ENCODE measurements around the gene TRAPPC10. TPM values are rescaled to one million over a fixed set of nuclear protein-coding genes. Genes with fewer than 3 reads are reported as not detected.

Gene TRAPPC10
- total RNA-seq, 1 experiment from 2014 or later, result 30.2 TPM

DNA sequence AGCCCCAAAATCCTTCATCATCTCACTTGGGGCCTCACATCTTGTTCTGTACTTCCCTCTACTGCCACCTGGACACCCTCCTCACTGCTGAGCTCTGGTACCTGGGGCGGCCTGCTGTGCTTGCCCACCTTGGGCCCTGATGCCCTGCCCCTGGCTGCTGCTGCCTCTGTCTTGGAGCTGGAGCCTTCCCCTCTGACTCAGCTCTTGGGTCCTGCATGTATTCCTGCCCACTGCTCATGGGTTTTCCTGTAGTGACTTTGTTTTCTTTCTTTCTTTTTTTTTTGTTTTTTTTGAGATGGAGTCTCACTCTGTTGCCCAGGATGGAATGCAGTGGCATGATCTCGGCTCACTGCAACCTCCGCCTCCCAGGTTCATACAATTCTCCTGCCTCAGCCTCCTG lies 37.5 kb downstream of the TRAPPC10 start:
- H3K27ac ChIP-seq, result no peak overlapping the region
- no peak for DNase-seq (ENCODE audit: low read depth in 1 of 2, low spot score in 2 of 2)
- H3K4me3 ChIP-seq, result no peak overlapping the region
- no peaks in the 10 kb centered on the region for H3K9me3 ChIP-seq (replicated peaks)
- H3K4me1 ChIP-seq (replicated peaks), result no peaks in the 10 kb centered on the region
- H3K27me3 ChIP-seq (replicated peaks), result no peaks in the 10 kb centered on the region
- H3K36me3 ChIP-seq, result peaks cover 67% of the 10 kb centered on the region

- H3K27ac ChIP-seq, result no peak overlapping the region
- H3K9me3 ChIP-seq (replicated peaks), result no peaks in the 10 kb centered on the region
- DNase-seq (ENCODE audit: low read depth in 1 of 2, low spot score in 2 of 2), result no peak
- H3K36me3 ChIP-seq, result peaks cover 69% of the 10 kb centered on the region
- no peak overlapping the region for H3K4me3 ChIP-seq
- no peaks in the 10 kb centered on the region for H3K27me3 ChIP-seq (replicated peaks)
- H3K4me1 ChIP-seq (replicated peaks), result no peaks in the 10 kb centered on the region
These were observed 38.2 kb downstream of the TRAPPC10 start for GRCh38 chr21:44050276-44050675.

GRCh38 chr21:44051462-44051941 lies 39.4 kb downstream of the TRAPPC10 start:
- no peak overlapping the region for H3K27ac ChIP-seq
- H3K36me3 ChIP-seq, result peaks cover 76% of the 10 kb centered on the region
- no peaks in the 10 kb centered on the region for H3K4me1 ChIP-seq (replicated peaks)
- DNase-seq (ENCODE audit: low read depth in 1 of 2, low spot score in 2 of 2), result no peak
- H3K27me3 ChIP-seq (replicated peaks), result no peaks in the 10 kb centered on the region
- H3K4me3 ChIP-seq, result no peak overlapping the region
- no peaks in the 10 kb centered on the region for H3K9me3 ChIP-seq (replicated peaks)

DNA sequence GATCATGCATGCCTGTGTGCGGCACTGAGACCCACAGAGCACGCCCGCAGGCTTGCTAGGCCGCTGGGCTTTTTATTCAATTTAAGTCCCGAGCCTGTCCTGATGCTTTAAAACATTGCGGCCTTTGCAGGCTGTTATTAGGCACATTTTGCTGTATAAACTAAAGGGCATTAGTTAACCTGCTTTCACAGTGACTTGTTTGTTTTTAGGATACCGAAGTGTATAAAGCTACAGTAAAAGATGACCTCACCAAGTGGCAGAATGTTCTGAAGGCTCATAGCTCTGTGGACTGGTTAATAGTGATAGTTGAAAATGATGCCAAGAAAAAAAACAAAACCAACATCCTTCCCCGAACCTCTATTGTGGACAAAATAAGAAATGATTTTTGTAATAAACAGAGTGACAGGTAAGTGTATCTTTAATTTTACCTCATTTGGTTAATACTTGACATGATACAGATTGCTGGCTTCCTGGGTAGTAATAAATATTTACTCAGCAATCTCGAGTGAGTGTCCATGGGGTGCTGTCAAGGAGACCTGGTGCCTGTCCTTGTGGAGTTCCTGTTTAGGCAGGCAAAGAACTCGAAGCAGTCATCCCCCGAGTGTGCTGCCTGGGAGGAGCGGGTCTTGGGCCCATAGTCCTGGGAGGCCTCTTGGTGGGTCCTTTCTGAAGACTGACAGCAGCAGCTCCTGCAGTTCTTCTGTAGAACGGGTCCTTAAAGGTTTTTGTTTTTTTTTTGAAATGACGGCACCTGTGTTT lies 40.1 kb downstream of the TRAPPC10 start:
- no peaks in the 10 kb centered on the region for H3K27me3 ChIP-seq (replicated peaks)
- H3K9me3 ChIP-seq (replicated peaks), result no peaks in the 10 kb centered on the region
- no peak overlapping the region for H3K4me3 ChIP-seq
- peaks cover 76% of the 10 kb centered on the region for H3K36me3 ChIP-seq
- H3K27ac ChIP-seq, result no peak overlapping the region
- H3K4me1 ChIP-seq (replicated peaks), result no peaks in the 10 kb centered on the region
- no peak for DNase-seq (ENCODE audit: low read depth in 1 of 2, low spot score in 2 of 2)

DNA sequence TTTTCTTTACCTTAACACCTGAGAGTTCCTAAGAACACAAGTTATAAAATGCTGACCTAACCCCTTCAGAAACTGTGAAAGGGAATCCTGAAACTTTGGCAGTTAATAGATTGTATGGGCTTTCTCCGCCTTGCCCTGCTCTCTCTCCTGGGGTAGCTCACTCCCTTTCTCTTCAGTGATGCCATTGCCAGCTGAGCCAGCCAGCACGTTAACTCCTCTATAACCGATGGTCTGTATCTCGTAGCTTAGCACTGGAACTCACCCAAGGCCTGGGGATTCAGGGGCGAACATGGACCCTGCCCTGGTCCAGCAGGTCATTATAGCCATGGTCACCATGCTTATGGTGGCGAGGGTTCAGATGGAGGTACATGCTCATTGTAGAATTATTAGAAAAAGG lies 40.7 kb downstream of the TRAPPC10 start:
- H3K4me1 ChIP-seq (replicated peaks), result no peaks in the 10 kb centered on the region
- no peaks in the 10 kb centered on the region for H3K9me3 ChIP-seq (replicated peaks)
- no peak for DNase-seq (ENCODE audit: low read depth in 1 of 2, low spot score in 2 of 2)
- peaks cover 72% of the 10 kb centered on the region for H3K36me3 ChIP-seq
- no peak overlapping the region for H3K4me3 ChIP-seq
- no peaks in the 10 kb centered on the region for H3K27me3 ChIP-seq (replicated peaks)
- no peak overlapping the region for H3K27ac ChIP-seq

DNA sequence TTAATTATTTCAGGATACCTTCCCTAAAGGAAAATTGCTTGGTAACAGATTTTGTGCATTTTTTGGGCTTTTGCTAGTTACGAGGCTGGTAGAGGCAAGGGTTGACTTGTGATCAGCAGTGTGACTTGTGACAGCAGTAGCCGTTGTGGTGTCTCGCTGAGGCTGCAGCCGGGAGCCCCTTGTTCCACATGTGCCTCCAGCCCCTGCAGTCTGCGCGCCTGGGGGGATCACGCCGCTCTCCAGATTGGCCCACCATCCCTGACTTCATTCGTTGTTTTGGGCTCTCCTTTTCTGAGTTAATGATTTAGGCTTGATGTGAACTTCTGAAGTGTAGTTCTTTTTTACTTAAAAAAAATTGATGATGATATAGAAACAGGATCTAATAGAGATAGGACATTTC lies 41.5 kb downstream of the TRAPPC10 start:
- H3K4me3 ChIP-seq, result no peak overlapping the region
- H3K36me3 ChIP-seq, result peaks cover 69% of the 10 kb centered on the region
- no peaks in the 10 kb centered on the region for H3K27me3 ChIP-seq (replicated peaks)
- no peak for DNase-seq (ENCODE audit: low read depth in 1 of 2, low spot score in 2 of 2)
- H3K27ac ChIP-seq, result no peak overlapping the region
- no peaks in the 10 kb centered on the region for H3K9me3 ChIP-seq (replicated peaks)
- H3K4me1 ChIP-seq (replicated peaks), result no peaks in the 10 kb centered on the region

DNA sequence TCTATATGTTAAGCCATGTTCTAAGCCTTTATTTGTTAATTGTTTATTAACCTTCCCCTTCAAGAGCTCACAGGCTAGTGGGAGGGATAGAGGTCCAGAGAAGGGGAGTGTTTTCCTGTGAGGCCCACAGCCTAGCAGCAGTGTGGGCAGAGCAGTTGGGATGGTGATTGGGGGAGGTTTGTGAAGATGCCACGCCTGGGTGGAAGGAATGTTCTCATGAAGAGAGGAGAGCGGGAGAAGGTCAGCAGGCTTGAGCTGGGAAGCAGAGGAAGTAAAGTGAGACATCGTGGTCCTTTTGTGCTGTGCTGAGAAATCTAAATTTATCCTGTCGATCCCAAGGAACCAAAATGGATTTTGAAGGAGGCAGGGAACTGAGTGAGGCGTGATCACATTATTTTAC lies 42.6 kb downstream of the TRAPPC10 start:
- no peaks in the 10 kb centered on the region for H3K27me3 ChIP-seq (replicated peaks)
- no peak overlapping the region for H3K27ac ChIP-seq
- H3K36me3 ChIP-seq, result peaks cover 70% of the 10 kb centered on the region
- no peaks in the 10 kb centered on the region for H3K9me3 ChIP-seq (replicated peaks)
- no peak overlapping the region for H3K4me3 ChIP-seq
- no peaks in the 10 kb centered on the region for H3K4me1 ChIP-seq (replicated peaks)
- DNase-seq (ENCODE audit: low read depth in 1 of 2, low spot score in 2 of 2), result no peak

GRCh38 chr21:44057055-44057454 lies 44.9 kb downstream of the TRAPPC10 start:
- Histone ChIP-seq H3K4me1 (replicated peaks) (no peaks in the 10 kb centered on the region), H3K9me3 (replicated peaks) (no peaks in the 10 kb centered on the region), H3K4me3 (no peak overlapping the region), H3K36me3 (peaks cover 70% of the 10 kb centered on the region), H3K27me3 (replicated peaks) (no peaks in the 10 kb centered on the region), H3K27ac (no peak overlapping the region)
- no peak for DNase-seq (ENCODE audit: low read depth in 1 of 2, low spot score in 2 of 2)

DNA sequence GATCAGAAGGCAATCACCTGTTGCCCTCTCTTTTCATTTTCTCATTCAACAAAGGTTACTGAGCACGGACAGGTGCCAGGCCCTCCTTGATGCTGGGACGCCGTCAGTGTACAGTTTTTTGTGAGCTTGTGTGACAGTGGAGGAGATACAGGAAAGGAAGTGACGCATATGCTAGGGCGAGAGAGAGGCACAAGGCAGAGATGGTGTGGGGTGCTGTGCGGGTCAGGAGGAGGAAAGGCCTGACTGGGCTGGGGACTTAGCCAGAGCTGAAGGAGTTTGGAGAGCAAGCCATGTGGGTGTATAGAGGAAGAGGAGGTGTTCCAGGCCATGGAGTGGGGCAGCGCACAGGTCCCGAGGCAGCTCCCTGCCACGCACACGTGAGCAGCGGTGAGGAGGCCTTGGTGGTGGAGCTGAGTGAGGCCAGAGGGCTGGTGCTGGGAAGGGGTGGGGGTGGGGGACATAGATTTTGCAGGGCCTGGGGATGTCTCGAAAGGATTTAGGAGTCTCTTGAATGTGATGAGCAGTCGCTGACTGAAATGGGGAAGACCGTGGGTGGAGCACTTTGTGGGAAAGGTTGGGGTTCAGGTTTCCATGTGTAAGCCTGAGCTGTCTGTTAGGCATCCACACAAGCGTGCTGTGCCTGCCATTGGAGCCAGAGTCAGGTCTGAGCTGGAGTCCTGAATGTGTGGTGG lies 46.0 kb downstream of the TRAPPC10 start:
- Histone ChIP-seq H3K9me3 (replicated peaks) (no peaks in the 10 kb centered on the region), H3K27me3 (replicated peaks) (no peaks in the 10 kb centered on the region)
- no peak for DNase-seq (ENCODE audit: low read depth in 1 of 2, low spot score in 2 of 2)

GRCh38 chr21:44058652-44058964 lies 46.5 kb downstream of the TRAPPC10 start:
- H3K4me1 ChIP-seq (replicated peaks), result no peaks in the 10 kb centered on the region
- no peaks in the 10 kb centered on the region for H3K9me3 ChIP-seq (replicated peaks)
- no peak for DNase-seq (ENCODE audit: low read depth in 1 of 2, low spot score in 2 of 2)
- peaks cover 71% of the 10 kb centered on the region for H3K36me3 ChIP-seq
- H3K4me3 ChIP-seq, result no peak overlapping the region
- H3K27me3 ChIP-seq (replicated peaks), result no peaks in the 10 kb centered on the region
- H3K27ac ChIP-seq, result no peak overlapping the region

More for the DNA sequence above, 46.0 kb downstream of the TRAPPC10 start:
- Histone ChIP-seq H3K27ac (no peak overlapping the region), H3K4me3 (no peak overlapping the region), H3K36me3 (peaks cover 71% of the 10 kb centered on the region), H3K4me1 (replicated peaks) (no peaks in the 10 kb centered on the region)

DNA sequence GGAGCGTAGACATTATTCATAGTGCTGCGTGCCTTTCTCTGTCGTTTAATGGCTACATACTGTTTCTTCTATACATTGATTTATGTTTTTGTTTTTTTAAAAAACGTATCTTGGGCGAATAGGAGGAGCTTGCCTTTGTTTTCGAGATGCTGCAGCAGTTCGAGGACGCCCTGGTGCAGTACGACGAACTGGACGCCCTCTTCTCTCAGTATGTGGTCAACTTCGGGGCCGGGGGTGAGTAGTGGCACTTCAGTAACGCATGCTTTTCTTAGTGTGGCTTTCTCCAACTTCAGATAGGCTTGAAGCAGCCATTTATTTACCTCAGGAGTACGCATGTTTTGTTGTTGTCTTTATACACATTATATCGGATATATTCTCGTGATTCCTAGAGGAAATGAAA lies 46.9 kb downstream of the TRAPPC10 start:
- Histone ChIP-seq H3K36me3 (peaks cover 71% of the 10 kb centered on the region), H3K4me1 (replicated peaks) (no peaks in the 10 kb centered on the region), H3K27ac (no peak overlapping the region), H3K9me3 (replicated peaks) (no peaks in the 10 kb centered on the region), H3K27me3 (replicated peaks) (no peaks in the 10 kb centered on the region), H3K4me3 (no peak overlapping the region)
- no peak for DNase-seq (ENCODE audit: low read depth in 1 of 2, low spot score in 2 of 2)

- no peak for DNase-seq (ENCODE audit: low read depth in 1 of 2, low spot score in 2 of 2)
- H3K36me3 ChIP-seq, result peaks cover 71% of the 10 kb centered on the region
- H3K9me3 ChIP-seq (replicated peaks), result no peaks in the 10 kb centered on the region
- no peaks in the 10 kb centered on the region for H3K27me3 ChIP-seq (replicated peaks)
- no peak overlapping the region for H3K27ac ChIP-seq
- H3K4me3 ChIP-seq, result no peak overlapping the region
- no peaks in the 10 kb centered on the region for H3K4me1 ChIP-seq (replicated peaks)
These were observed 47.6 kb downstream of the TRAPPC10 start for GRCh38 chr21:44059710-44060109.

- no peak for DNase-seq (ENCODE audit: low read depth in 1 of 2, low spot score in 2 of 2)
- no peak overlapping the region for H3K27ac ChIP-seq
- peaks cover 70% of the 10 kb centered on the region for H3K36me3 ChIP-seq
These were observed 50.3 kb downstream of the TRAPPC10 start for GRCh38 chr21:44062380-44062779.

GRCh38 chr21:44063151-44063912 lies 51.2 kb downstream of the TRAPPC10 start:
- DNase-seq (ENCODE audit: low read depth in 1 of 2, low spot score in 2 of 2), result no peak
- no peaks in the 10 kb centered on the region for H3K9me3 ChIP-seq (replicated peaks)
- H3K4me3 ChIP-seq, result no peak overlapping the region
- H3K27ac ChIP-seq, result no peak overlapping the region
- no peaks in the 10 kb centered on the region for H3K27me3 ChIP-seq (replicated peaks)
- H3K4me1 ChIP-seq (replicated peaks), result no peaks in the 10 kb centered on the region
- peaks cover 74% of the 10 kb centered on the region for H3K36me3 ChIP-seq

More at GRCh38 chr21:44062380-44062779, 50.3 kb downstream of the TRAPPC10 start:
- Histone ChIP-seq H3K4me1 (replicated peaks) (no peaks in the 10 kb centered on the region), H3K27me3 (replicated peaks) (no peaks in the 10 kb centered on the region), H3K9me3 (replicated peaks) (no peaks in the 10 kb centered on the region), H3K4me3 (no peak overlapping the region)
